Measurements from ENCODE around the gene TMPRSS12. TPM values are rescaled to one million over a fixed set of nuclear protein-coding genes. Genes with fewer than 3 reads are reported as not detected.

The TMPRSS12 gene
- total RNA-seq, result not detected in 2 replicates

DNA sequence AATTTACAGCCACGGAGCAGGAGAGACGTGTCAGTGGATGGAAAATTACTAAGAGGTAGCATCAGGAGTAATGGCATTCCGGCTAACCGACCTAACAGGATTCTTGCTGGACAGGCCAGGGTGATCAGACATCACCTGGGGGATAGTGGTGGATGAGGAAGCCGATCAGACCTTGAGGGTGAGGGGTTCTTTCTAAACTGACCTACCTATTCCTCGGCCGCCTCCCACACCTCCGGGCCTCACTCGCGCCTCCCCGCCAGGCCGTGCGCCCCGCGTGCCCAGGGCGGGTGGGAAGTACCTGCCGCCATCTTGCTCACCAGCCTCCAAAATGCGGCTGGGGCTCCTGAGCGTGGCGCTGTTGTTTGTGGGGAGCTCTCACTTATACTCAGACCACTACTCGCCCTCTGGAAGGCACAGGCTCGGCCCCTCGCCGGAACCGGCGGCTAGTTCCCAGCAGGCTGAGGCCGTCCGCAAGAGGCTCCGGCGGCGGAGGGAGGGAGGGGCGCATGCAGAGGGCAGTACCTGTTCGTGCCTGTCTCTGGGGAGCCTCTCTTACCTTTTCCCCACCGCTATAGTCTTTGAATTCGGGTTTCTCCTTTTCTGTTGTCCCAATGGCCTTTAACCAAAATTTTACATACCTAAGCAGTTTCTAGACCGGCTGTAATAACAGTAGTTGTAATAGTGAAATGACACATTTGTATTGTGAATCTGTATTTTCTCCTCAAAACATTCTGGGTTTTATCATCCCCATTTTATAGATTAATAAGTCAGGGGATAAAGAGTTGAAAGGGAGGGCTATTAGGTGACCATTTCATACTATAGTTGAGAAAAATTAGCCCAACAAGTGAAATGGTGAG lies at the start of gene TMPRSS12:
Gene TMPRSS12 (plus strand): TSS at position 290 of the 857 bp plus-strand sequence. CDS start 39 bp downstream, at position 329.

Other genes with a start within 250 kb of the TMPRSS12 start
- gene ATF1, start 78.8 kb upstream of the TMPRSS12 start, total RNA-seq, result 21.5 and 22.3 TPM in 2 replicates
- gene HIGD1C, start 109.6 kb downstream of the TMPRSS12 start, total RNA-seq, result not detected in 2 replicates
- gene SLC11A2, start 183.5 kb downstream of the TMPRSS12 start, total RNA-seq, result 38.2 and 65.1 TPM in 2 replicates
- gene LETMD1, start 205.4 kb downstream of the TMPRSS12 start, total RNA-seq, result 18.0 and 50.2 TPM in 2 replicates
- 23.1 and 23.4 TPM in 2 replicates for gene CSRNP2, start 240.7 kb downstream of the TMPRSS12 start, total RNA-seq

All from regular cardiac myocyte (primary cell).